Measurements from ENCODE around the gene WDHD1. TPM values are rescaled to one million over a fixed set of nuclear protein-coding genes. Genes with fewer than 3 reads are reported as not detected.

The WDHD1 gene
- total RNA-seq, 1 experiment from 2014 or later, result 45.9 TPM

DNA sequence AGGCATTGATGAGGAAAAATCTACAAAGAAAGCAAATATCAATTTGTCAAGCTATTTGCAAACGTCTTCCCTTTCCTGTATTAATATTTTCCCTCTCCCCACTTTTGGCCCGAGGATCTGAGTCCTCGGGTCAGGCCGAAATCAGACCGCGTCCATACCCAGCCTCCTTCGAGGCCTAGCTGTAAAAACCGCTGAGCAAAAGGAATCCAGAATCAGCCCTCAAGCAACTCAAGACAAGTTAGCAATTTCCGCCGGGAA, 24.2 kb upstream of the WDHD1 start:
- CTCF ChIA-PET, result interaction anchor here (0.5 to 1.9 kb wide), 14 partner anchors 8 to 519 kb away, joined by 3 to 12 read pairs (median 4); partner anchors contain the start of genes SOCS4 and WDHD1
- peaks cover 39% of the 10 kb centered on the region for H4K20me1 ChIP-seq (ENCODE audit: low read length)
- POLR2A ChIA-PET (ENCODE audit: unreplicated experiment), result interaction anchor here (0.5 to 1.3 kb wide), 11 partner anchors 12 to 1513 kb away, joined by 3 to 13 read pairs (median 4); partner anchors contain the start of genes SOCS4 and WDHD1
- no peak for ATAC-seq
- peaks cover 31% of the 10 kb centered on the region for H3K4me1 ChIP-seq (ENCODE audit: insufficient read depth, low read length)
- H3K4me3 ChIP-seq (ENCODE audit: low read length), result peak overlapping the region; percentile 90
- peaks cover 20% of the 10 kb centered on the region for H3K36me3 ChIP-seq (ENCODE audit: low read depth, low read length)
- no peaks in the 10 kb centered on the region for H3K27me3 ChIP-seq (ENCODE audit: low read length)
- H3K27ac ChIP-seq (ENCODE audit: low read length), result peak overlapping the region; percentile 87
- TF ChIP-seq, protein P1, sequence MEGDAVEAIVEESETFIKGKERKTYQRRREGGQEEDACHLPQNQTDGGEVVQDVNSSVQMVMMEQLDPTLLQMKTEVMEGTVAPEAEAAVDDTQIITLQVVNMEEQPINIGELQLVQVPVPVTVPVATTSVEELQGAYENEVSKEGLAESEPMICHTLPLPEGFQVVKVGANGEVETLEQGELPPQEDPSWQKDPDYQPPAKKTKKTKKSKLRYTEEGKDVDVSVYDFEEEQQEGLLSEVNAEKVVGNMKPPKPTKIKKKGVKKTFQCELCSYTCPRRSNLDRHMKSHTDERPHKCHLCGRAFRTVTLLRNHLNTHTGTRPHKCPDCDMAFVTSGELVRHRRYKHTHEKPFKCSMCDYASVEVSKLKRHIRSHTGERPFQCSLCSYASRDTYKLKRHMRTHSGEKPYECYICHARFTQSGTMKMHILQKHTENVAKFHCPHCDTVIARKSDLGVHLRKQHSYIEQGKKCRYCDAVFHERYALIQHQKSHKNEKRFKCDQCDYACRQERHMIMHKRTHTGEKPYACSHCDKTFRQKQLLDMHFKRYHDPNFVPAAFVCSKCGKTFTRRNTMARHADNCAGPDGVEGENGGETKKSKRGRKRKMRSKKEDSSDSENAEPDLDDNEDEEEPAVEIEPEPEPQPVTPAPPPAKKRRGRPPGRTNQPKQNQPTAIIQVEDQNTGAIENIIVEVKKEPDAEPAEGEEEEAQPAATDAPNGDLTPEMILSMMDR (conservative IDR thresholded peaks at IDR 0.05; ENCODE audit: low read depth, low read length), result no peak
- TF ChIP-seq EZH2 (IDR thresholded peaks at IDR 0.05; ENCODE audit: low read length, unreplicated experiment), result no peak
- no peak for TF ChIP-seq EZH2phosphoT487 (IDR thresholded peaks at IDR 0.05; ENCODE audit: borderline replicate concordance, low read length)
- H3K4me2 ChIP-seq (ENCODE audit: low read length), result peak overlapping the region; percentile 85
- no peaks in the 10 kb centered on the region for H3K9me2 ChIP-seq (replicated peaks; ENCODE audit: low read length)
- H3K9ac ChIP-seq (ENCODE audit: low read length), result peak overlapping the region; percentile 96
- H3K79me2 ChIP-seq (ENCODE audit: low read length), result peaks cover 50% of the 10 kb centered on the region
- DNase-seq, result no peak
- H2AFZ ChIP-seq (ENCODE audit: low read length), result peak overlapping the region; percentile 88
- intact Hi-C loops (cut with micrococcal nuclease), result loop anchor here (1.0 kb wide), 2 partner anchors 24 to 149 kb away; partner anchors contain the start of genes GCH1, SOCS4 and WDHD1
- no peaks in the 10 kb centered on the region for H3K9me3 ChIP-seq (ENCODE audit: low read length)
- peaks cover 11% of the 10 kb centered on the region for H3F3A ChIP-seq (ENCODE audit: low read length, unreplicated experiment)
- TSS peak; percentile 96 for BruUV-seq (replicated peaks)

DNA sequence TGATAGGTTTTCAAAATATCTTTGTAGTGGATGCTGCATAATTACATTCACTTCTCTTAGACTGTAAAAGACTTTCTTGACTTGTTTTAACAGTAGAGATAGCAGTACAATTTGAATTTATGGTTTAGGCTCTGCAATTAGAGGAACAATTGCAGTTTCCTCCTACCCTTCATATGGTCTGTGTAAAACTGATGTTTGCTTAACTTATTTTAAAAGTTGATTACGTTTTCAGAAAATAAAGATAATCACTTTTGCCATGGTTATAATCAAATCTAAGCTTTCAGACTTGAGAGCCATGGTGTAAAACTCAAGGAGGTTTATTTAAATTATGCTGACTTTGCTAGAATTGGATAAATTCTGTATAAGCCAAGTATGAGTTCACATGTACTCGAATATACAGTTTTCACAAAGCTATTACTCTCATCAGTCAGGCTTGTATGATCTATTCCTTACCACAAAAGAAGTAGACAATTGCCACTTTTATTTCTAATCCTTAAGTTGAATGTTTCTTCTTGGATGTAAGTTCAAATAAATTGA, 22.1 kb upstream of the WDHD1 start:
- Histone ChIP-seq H3K79me2 (ENCODE audit: low read length) (peaks cover 29% of the 10 kb centered on the region), H3K4me2 (ENCODE audit: low read length) (no peak overlapping the region), H3K9me3 (ENCODE audit: low read length) (no peaks in the 10 kb centered on the region), H4K20me1 (ENCODE audit: low read length) (peaks cover 19% of the 10 kb centered on the region), H3K27me3 (ENCODE audit: low read length) (no peaks in the 10 kb centered on the region), H3K27ac (ENCODE audit: low read length) (no peak overlapping the region), H3K4me1 (ENCODE audit: insufficient read depth, low read length) (peaks cover 31% of the 10 kb centered on the region), H3K4me3 (ENCODE audit: low read length) (no peak overlapping the region), H3K9me2 (replicated peaks; ENCODE audit: low read length) (no peaks in the 10 kb centered on the region), H3K9ac (ENCODE audit: low read length) (no peak overlapping the region), H3K36me3 (ENCODE audit: low read depth, low read length) (peaks cover 16% of the 10 kb centered on the region; the same call in 1 of the 2 replicates), H2AFZ (ENCODE audit: low read length) (no peak overlapping the region), H3F3A (ENCODE audit: low read length, unreplicated experiment) (peaks cover 11% of the 10 kb centered on the region)
- DNase-seq, result no peak
- ChIA-PET CTCF (no interaction called here), POLR2A (ENCODE audit: unreplicated experiment) (no interaction called here)
- TF ChIP-seq, protein P1 (conservative IDR thresholded peaks at IDR 0.05; ENCODE audit: low read depth, low read length), result no peak
- TF ChIP-seq EZH2phosphoT487 (IDR thresholded peaks at IDR 0.05; ENCODE audit: borderline replicate concordance, low read length) (no peak), EZH2 (IDR thresholded peaks at IDR 0.05; ENCODE audit: low read length, unreplicated experiment) (no peak)
- no peak for ATAC-seq
- no TSS peak for BruUV-seq (replicated peaks)
- intact Hi-C loops (cut with micrococcal nuclease), result no loop called here

DNA sequence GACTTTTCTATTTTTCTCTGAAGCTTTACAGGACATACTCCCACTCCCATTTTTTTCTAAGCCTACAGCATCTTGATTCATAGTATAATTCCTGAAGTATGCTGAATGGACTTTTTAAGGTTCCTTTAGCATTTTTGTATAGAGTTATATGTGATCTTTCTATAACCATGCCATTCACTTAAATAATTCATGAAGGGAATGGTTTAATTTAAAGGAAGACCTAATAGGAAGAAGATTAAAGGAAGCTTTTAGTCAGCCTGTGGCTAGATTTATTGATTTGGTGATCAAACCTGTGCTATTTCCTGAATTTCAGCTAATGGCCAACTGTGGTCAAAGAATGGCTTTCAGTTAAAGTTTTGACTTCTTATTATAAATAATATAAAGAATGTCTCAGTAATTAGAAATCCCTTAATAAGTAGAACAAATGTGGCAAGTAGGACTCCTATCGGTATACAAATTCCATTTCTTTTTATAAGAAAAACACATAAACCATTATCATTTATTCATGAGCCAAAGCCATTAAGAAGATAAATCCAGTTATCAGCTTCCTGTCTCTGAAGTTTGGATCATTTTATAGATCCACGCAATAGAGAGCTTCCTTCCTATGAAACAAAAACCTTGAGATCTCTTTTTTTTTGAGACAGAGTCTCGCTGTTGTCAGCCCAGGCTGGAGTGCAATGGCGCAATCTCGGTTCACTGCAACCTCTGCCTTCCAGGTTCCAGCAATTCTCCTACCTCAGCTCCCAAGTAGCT, 20.6 kb upstream of the WDHD1 start:
- H3K4me3 ChIP-seq (ENCODE audit: low read length), result no peak overlapping the region
- peaks cover 11% of the 10 kb centered on the region for H3F3A ChIP-seq (ENCODE audit: low read length, unreplicated experiment)
- H4K20me1 ChIP-seq (ENCODE audit: low read length), result peaks cover 5% of the 10 kb centered on the region
- H3K79me2 ChIP-seq (ENCODE audit: low read length), result peaks cover 14% of the 10 kb centered on the region
- peaks cover 23% of the 10 kb centered on the region for H3K36me3 ChIP-seq (ENCODE audit: low read depth, low read length)
- no peaks in the 10 kb centered on the region for H3K9me3 ChIP-seq (ENCODE audit: low read length)
- no peaks in the 10 kb centered on the region for H3K27me3 ChIP-seq (ENCODE audit: low read length)
- H3K9me2 ChIP-seq (replicated peaks; ENCODE audit: low read length), result no peaks in the 10 kb centered on the region
- DNase-seq, result no peak
- ChIA-PET CTCF (no interaction called here), POLR2A (ENCODE audit: unreplicated experiment) (interaction anchor here (0.5 to 1.4 kb wide), 8 partner anchors 20 to 1538 kb away, joined by 3 to 8 read pairs (median 4); partner anchors contain the start of genes GCH1, LGALS3, SOCS4 and WDHD1)
- H3K27ac ChIP-seq (ENCODE audit: low read length), result no peak overlapping the region
- no peak for ATAC-seq
- no TSS peak for BruUV-seq (replicated peaks)
- H3K4me1 ChIP-seq (ENCODE audit: insufficient read depth, low read length), result peaks cover 17% of the 10 kb centered on the region
- intact Hi-C loops (cut with micrococcal nuclease), result no loop called here
- H3K9ac ChIP-seq (ENCODE audit: low read length), result no peak overlapping the region
- H2AFZ ChIP-seq (ENCODE audit: low read length), result no peak overlapping the region
- TF ChIP-seq, protein P1 (conservative IDR thresholded peaks at IDR 0.05; ENCODE audit: low read depth, low read length), result no peak
- no peak for TF ChIP-seq EZH2phosphoT487 (IDR thresholded peaks at IDR 0.05; ENCODE audit: borderline replicate concordance, low read length)
- no peak for TF ChIP-seq EZH2 (IDR thresholded peaks at IDR 0.05; ENCODE audit: low read length, unreplicated experiment)
- H3K4me2 ChIP-seq (ENCODE audit: low read length), result no peak overlapping the region

All from PC-3 (cell line).